Activated CD4-positive, alpha-beta T cell treated with anti-CD3 and anti-CD28 coated beads for 4 hours (primary cell): Measurements from ENCODE around the gene CRISPLD2.
A peak's percentile ranks its signal among the peaks of the same experiment; 100 is the strongest.

Experiments
- DNase-seq, 2 donors: peaks; one replicate each; pipeline ENCODE4 v3.0.0-alpha.2; 2020

Gene CRISPLD2

GRCh38 chr16:84918006-84918909, 98.5 kb downstream of the CRISPLD2 start:
- DNase-seq, result no peak

- no peak for DNase-seq
Measured at GRCh38 chr16:84919269-84919668, 99.5 kb downstream of the CRISPLD2 start.

DNA sequence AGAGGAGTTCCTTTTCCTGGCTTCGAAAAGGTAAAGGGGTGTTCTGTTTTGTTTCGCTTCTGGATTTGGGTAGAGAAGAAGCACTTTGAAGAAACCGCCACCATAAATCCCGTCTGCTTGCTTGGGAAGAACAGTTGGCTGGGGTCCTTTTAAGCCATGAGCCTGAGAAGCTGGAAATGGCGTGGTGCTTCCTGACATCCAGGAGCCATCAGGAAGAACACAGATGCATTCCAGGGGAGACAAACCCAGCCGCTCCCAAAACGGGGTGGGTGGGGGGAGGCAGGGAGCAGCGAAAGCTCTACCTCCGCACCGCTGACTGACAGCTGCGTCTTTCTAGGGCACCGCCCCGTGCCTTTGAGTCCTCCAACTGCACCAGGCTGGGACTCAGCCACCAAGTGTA, 99.9 kb downstream of the CRISPLD2 start:
- DNase-seq, result no peak

DNA sequence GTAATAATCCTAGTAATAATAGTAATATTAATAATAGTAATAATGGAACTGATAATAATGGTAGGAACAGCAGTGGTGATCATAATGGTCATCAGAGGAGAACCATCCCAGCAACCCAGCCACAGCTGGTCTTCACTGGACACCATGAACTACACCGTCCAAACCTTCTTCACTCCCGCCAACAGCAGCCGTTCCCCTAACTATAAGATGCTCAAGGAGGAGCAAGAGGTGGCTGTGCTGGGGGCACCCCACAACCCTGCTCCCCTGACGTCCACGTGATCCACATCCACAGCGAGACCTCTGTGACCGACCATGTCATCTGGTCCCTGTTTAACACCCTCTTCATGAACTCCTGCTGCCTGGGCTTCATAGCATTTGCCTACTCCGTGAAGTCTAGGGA, 100.5 kb downstream of the CRISPLD2 start:
- no peak for DNase-seq

GRCh38 chr16:84922351-84923120, 102.8 kb downstream of the CRISPLD2 start:
- no peak for DNase-seq

- no peak for DNase-seq
Measured at GRCh38 chr16:84924331-84925091, 104.7 kb downstream of the CRISPLD2 start.

- DNase-seq, result peak; percentile 57 to 72
Measured at GRCh38 chr16:84925092-84925772, 105.4 kb downstream of the CRISPLD2 start.

DNA sequence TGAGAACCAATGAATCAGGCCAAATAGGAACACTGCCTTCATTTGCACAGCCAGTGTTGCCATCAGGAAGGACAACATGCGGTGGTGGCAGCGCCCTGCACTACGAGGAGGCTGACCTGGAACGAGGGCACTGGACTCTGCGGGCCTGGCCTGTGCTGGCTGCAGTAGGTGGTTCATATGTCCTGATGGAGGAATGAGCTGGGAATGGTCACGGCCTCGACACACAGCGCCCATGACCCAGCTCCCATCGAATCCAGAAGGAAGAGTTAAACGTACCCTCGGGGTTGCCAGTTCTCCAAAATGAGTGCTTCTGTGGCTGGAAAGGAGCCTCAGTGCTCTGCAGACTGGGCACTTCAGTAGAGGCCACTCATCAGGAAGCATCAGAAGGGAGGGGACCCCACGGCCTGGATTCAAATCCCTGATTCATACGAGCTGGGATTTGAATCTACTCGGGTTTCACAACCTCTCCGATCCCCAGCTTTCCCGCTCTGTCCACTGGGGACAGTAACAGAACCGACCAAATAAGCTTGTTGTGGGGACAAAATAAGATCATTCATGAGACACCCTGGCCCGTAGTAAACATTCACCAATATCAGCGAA, 106.1 kb downstream of the CRISPLD2 start:
- no peak for DNase-seq

DNA sequence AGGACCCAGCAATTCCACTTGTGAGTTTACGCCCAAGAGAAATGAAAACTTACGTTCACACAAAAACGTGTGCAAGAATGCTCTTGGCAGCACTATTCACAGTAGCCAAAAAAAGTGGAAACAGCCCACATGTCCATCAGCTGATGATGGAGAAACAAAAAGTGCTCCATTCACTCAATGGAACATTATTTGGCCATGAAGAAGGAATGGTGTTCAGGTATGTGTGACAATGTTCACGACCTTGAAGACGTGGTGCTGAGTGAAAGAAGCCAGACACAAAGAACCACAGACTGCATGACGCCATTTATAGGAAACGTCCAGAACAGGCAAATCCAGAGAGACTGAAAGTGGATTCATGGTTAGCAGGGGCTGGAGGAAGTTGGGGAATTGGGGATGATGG, 106.7 kb downstream of the CRISPLD2 start:
- DNase-seq, result no peak

GRCh38 chr16:84927621-84928591, 108.1 kb downstream of the CRISPLD2 start:
- no peak for DNase-seq

DNA sequence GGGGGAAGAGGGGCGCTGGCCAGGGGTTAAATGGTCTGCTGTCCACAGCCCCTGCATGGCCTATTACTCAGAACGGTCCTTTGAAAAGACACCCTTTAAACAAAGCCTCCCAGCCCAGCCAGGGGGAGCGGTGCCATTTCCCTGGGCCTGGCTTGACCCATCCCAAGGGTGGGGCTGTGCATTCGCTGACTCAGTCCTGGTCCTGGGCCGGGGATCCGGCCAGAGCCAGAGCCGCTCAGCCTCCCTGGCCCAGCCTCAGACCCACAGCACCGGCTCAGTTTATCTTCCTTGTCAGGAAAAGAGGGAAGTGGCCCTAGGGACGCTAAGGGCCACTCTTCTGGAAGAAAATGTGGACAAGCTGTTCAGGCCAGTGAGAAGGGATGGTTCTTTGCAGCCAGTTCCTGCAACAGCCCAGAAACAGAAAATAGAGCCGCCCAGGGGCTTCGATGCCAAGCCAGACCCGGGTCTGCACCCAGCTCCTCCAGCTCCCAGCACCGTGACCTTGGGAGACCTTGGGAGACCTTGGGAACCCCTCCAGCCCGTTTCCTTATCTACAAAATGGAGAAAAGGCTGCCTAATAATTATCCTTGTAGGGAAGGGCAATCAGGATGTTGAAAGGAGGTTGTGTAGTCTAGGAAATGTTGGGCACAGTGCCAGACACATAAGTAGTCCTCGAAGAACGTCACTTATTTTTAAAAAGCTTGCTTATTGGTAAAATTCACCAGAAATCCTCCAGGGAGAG, 109.1 kb downstream of the CRISPLD2 start:
- no peak for DNase-seq

- DNase-seq, result no peak
Measured at GRCh38 chr16:84929421-84930297, 109.9 kb downstream of the CRISPLD2 start.

DNA sequence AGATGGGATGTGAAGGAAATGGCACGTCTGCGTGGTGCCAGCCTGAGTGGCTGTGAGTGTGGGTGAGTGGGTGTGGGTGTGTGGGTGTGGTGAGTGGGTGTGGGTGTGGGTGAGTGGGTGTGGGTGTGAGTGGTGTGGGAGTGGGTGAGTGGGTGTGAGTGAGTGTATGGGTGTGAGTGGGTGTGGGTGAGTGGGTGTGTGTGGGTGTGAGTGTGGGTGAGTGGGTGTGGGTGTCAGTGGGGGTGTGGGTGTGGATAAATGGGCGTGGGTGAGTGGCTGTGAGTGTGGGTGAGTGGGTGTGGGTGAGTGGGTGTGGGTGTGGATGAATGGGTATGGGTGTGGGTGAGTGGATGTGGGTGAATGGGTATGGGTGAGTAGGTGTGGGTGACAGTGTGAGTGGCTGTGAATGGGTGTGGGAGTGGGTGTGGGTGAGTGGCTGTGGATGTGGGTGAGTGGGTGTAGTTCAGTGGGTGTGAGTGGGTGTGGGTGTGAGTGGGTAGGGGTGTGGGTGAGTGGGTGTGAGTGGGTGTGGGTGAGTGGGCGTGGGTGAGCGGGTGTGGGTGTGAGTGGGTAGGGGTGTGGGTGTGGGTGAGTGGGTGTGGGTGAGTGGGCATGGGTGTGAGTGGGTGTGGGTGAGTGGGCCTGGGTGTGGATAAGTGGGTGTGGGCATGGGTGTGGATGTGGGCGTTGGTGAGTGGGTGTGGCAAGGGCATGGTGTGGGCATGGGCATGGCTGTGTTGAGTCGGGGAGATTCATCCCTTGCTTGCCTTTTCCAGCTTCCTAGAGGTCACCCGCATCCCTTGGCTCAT, 110.7 kb downstream of the CRISPLD2 start:
- peak; percentile 9 to 24 for DNase-seq

DNA sequence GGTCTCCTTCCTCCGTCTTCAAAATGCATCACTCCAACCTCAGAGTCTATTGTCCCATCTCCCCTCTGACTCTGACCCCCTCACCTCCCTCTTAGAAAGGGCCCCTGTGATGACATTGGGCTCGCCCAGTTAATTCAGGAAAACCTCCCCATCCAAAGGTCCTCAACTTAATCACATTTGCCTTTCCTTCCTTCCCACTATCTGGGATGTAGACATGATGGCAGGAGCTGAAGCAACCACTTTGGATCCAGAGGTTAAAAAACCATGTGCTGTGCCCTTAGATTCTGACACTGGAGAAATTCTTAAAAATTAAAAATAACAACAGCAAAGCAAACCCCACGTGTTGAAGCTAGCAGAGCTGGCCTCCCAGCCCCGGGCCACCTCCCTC, 111.3 kb downstream of the CRISPLD2 start:
- no peak for DNase-seq

DNA sequence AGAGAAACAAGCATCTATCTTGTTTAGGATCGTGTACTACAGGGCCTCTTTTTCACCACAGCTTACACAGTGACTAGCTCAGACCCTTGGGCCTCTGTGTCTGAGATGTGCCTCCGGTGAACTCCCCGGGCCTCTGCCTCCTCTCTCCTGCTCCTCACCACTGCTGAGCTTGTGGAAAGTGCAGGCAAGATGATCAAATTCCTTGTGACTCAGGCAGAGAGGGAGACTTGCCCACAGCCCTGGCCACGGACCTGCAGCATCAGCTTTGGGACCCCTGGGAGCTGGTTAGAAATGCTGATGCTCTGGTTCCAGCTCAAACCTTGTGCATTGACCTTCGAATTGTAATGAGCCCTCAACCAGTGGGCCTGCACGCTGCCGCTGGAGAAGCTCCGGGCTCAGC, 111.7 kb downstream of the CRISPLD2 start:
- no peak for DNase-seq

DNA sequence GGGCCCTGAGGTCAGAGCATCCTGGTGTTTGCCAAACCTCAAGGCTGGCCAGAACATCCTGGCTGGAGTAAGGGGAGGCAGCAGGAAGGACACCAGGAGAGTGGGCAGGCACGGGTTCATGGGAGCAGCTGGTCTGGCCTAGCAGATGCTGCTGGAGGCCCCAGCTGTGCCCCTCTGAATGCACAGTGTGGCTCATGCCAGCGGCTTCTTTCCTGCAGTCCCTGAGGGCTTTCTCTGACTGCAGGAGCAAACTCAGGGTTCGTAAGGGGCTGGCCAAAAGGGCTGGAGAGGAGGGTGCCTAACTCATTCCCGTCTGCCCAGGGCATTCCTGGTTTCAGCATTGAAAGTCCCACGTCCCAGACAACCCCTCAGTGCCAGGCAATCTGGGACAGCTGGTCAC, 112.9 kb downstream of the CRISPLD2 start:
- DNase-seq, result no peak

- DNase-seq, result no peak
Measured at GRCh38 chr16:84933774-84934631, 114.2 kb downstream of the CRISPLD2 start.
